ENCODE data around the gene ZNF559.

ZNF559 gene

DNA sequence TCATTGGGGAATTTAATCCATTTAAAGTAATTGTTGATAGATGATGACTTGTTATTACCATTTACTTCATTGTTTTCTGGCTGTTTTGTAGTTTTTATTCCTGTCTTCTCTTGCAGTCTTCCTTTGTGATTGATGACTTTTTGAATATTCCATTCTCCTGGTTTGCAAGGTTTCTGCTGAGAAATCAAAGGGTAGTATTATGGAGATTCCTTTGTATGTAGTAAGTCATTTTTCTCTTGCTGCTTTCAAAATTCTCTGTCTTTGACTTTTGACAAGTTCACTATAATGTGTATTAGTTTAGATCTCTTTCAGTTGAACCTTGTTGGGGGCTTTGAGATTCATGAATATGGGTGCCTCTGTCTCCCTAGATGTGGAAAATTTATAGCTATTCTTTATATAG lies 6.0 kb downstream of the ZNF559 start:
- TF ChIP-seq, protein P1, sequence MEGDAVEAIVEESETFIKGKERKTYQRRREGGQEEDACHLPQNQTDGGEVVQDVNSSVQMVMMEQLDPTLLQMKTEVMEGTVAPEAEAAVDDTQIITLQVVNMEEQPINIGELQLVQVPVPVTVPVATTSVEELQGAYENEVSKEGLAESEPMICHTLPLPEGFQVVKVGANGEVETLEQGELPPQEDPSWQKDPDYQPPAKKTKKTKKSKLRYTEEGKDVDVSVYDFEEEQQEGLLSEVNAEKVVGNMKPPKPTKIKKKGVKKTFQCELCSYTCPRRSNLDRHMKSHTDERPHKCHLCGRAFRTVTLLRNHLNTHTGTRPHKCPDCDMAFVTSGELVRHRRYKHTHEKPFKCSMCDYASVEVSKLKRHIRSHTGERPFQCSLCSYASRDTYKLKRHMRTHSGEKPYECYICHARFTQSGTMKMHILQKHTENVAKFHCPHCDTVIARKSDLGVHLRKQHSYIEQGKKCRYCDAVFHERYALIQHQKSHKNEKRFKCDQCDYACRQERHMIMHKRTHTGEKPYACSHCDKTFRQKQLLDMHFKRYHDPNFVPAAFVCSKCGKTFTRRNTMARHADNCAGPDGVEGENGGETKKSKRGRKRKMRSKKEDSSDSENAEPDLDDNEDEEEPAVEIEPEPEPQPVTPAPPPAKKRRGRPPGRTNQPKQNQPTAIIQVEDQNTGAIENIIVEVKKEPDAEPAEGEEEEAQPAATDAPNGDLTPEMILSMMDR (IDR thresholded peaks at IDR 0.05; ENCODE audit: borderline replicate concordance, insufficient read depth, low read depth, low read length), result no peak
- no peak overlapping the region for H3K4me3 ChIP-seq (ENCODE audit: low read depth, low read length)

DNA sequence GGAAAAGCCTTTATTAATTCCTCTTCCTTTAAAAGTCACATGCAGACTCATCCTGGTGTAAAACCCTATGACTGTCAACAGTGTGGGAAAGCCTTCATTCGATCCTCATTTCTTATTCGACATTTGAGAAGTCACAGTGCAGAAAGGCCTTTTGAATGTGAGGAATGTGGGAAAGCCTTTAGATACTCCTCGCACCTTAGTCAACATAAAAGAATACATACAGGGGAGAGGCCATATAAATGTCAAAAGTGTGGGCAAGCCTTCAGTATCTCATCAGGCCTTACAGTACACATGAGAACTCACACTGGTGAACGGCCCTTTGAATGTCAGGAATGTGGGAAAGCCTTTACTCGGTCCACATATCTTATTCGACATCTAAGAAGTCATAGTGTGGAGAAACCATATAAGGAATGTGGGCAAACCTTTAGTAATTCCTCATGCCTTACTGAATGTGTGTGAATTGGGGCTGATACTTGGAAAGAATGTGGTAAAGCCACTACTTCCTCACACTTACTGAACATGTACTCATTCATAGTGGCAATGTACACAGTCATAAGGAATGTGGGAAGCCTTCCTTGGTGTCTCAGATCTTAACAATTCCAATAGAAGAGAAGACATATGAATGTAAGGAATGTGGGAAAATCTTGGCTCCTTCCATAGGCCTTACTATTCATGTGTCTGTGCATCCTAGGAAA lies 18.8 kb downstream of the ZNF559 start:
- no peak overlapping the region for H3K4me3 ChIP-seq (ENCODE audit: low read depth, low read length)
- TF ChIP-seq, protein P1 (IDR thresholded peaks at IDR 0.05; ENCODE audit: borderline replicate concordance, insufficient read depth, low read depth, low read length), result no peak

DNA sequence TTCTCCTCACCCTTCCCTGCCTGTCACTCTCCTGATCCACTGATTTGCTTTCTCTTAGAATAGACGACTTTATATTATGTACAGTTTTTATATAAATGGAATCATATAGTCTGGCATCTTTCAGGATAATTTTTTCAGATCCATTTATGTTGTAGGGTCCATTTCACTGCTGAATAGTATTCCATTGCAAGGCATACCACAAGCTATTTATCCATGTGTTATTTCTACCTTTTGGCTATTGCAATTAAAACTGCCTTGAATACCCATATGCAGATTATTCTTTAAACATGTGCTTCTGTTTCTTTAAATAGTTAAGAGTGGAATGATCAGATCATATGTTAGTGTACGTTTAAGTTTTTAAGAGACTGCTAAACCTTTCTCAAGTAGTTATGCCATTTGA lies 21.0 kb downstream of the ZNF559 start:
- no peak overlapping the region for H3K4me3 ChIP-seq (ENCODE audit: low read depth, low read length)
- TF ChIP-seq, protein P1 (IDR thresholded peaks at IDR 0.05; ENCODE audit: borderline replicate concordance, insufficient read depth, low read depth, low read length), result no peak

- TF ChIP-seq, protein P1 (IDR thresholded peaks at IDR 0.05; ENCODE audit: borderline replicate concordance, insufficient read depth, low read depth, low read length), result no peak
- H3K4me3 ChIP-seq (ENCODE audit: low read depth, low read length), result no peak overlapping the region
Measured at GRCh38 chr19:9348253-9348652, 24.3 kb downstream of the ZNF559 start.

- TF ChIP-seq, protein P1 (IDR thresholded peaks at IDR 0.05; ENCODE audit: borderline replicate concordance, insufficient read depth, low read depth, low read length), result no peak
- no peak overlapping the region for H3K4me3 ChIP-seq (ENCODE audit: low read depth, low read length)
Measured at GRCh38 chr19:9348671-9349070, 24.7 kb downstream of the ZNF559 start.

- H3K4me3 ChIP-seq (ENCODE audit: low read depth, low read length), result no peak overlapping the region
- TF ChIP-seq, protein P1 (IDR thresholded peaks at IDR 0.05; ENCODE audit: borderline replicate concordance, insufficient read depth, low read depth, low read length), result no peak
Measured at GRCh38 chr19:9352505-9352904, 28.5 kb downstream of the ZNF559 start.

DNA sequence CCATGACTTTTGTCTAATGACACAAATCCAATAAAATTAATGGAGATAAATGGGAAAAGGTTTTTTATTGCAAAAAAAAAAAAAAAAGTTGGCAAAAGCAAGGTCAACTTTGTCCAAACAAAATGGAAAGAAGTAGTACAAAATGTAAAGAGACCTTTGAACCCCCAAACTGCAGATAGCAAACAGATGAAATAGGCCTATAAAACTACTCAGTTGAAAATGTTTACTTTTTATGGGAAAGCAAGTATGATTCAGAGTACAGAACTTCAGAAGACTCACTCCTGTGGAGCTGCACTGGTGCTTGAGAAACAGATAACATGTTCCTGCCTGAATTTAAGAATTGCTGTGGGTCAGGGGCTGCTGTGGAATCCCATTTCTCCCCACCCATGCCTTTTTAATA lies 29.0 kb downstream of the ZNF559 start:
- TF ChIP-seq, protein P1 (IDR thresholded peaks at IDR 0.05; ENCODE audit: borderline replicate concordance, insufficient read depth, low read depth, low read length), result no peak
- no peak overlapping the region for H3K4me3 ChIP-seq (ENCODE audit: low read depth, low read length)
